HEK293T (cell line): ENCODE results near the gene APBA1.

Experiments used
- CTCF ChIA-PET: fragments of 350-600 bp; formaldehyde crosslinking; extraction: SDS; loops from one replicate; lab custom pipeline; 2021; ENCODE audit warnings: antibody characterized with exemption, inconsistent platforms; lab: Yijun Ruan, JAX
- POLR2A ChIA-PET: fragments of 350-600 bp; formaldehyde crosslinking; extraction: SDS; loops from one replicate; lab custom pipeline; 2020; ENCODE audit warnings: antibody characterized with exemption, inconsistent platforms; lab: Yijun Ruan, JAX
- DNase-seq: peaks from one replicate; pipeline ENCODE4 v3.0.0; 2012; ENCODE audit warnings: mixed read lengths; ENCODE audit errors: extremely low spot score
- ARNT ChIP-seq: fragments of 450-650 bp; IDR thresholded peaks from 2 replicates; pipeline ENCODE4 v1.6.1; 2017; ENCODE audit warnings: mild to moderate bottlenecking
- BHLHE40 ChIP-seq: fragments of 450-650 bp; IDR thresholded peaks from 2 replicates; pipeline ENCODE4 v1.6.1; 2016; ENCODE audit warnings: mild to moderate bottlenecking, moderate library complexity, borderline replicate concordance
- CTBP1 ChIP-seq: fragments of 450-650 bp; IDR thresholded peaks from 2 replicates; pipeline ENCODE4 v1.6.1; 2016; ENCODE audit warnings: borderline replicate concordance
- ELF4 ChIP-seq: fragments of 450-650 bp; IDR thresholded peaks from 2 replicates; pipeline ENCODE4 v1.6.1; 2017; ENCODE audit warnings: antibody characterized with exemption
- FOXA1 ChIP-seq: fragments of 450-650 bp; IDR thresholded peaks from 2 replicates; pipeline ENCODE4 v1.6.1; 2016; ENCODE audit warnings: mild to moderate bottlenecking
- FOXK2 ChIP-seq: fragments of 450-650 bp; IDR thresholded peaks from 2 replicates; pipeline ENCODE4 v1.6.1; 2016; ENCODE audit warnings: mild to moderate bottlenecking
- FOXM1 ChIP-seq: fragments of 450-650 bp; IDR thresholded peaks from 2 replicates; pipeline ENCODE4 v1.6.1; 2017; ENCODE audit warnings: mild to moderate bottlenecking, borderline replicate concordance
- HDGF ChIP-seq: fragments of 450-650 bp; IDR thresholded peaks from 2 replicates; pipeline ENCODE4 v1.6.1; 2017; ENCODE audit warnings: antibody characterized with exemption, borderline replicate concordance
- L3MBTL2 ChIP-seq: fragments of 450-650 bp; conservative IDR thresholded peaks from 2 replicates; pipeline ENCODE4 v1.6.1; 2016; ENCODE audit warnings: mild to moderate bottlenecking
- LEF1 ChIP-seq: fragments of 450-650 bp; IDR thresholded peaks from 2 replicates; pipeline ENCODE4 v1.6.1; 2017; ENCODE audit warnings: mild to moderate bottlenecking, borderline replicate concordance
- NFRKB ChIP-seq: fragments of 450-650 bp; IDR thresholded peaks from 2 replicates; pipeline ENCODE4 v1.6.1; 2016; ENCODE audit warnings: mild to moderate bottlenecking, moderate library complexity
- SP1 ChIP-seq: fragments of 450-650 bp; IDR thresholded peaks from 2 replicates; pipeline ENCODE4 v1.6.1; 2017
- SUZ12 ChIP-seq: fragments of 450-650 bp; IDR thresholded peaks from 2 replicates; pipeline ENCODE4 v1.6.1; 2016; ENCODE audit warnings: mild to moderate bottlenecking
- TARDBP ChIP-seq: fragments of 450-650 bp; IDR thresholded peaks from 2 replicates; pipeline ENCODE4 v1.6.1; 2016
- ZNF384 ChIP-seq: fragments of 450-650 bp; IDR thresholded peaks from 2 replicates; pipeline ENCODE4 v1.6.1; 2016
- TF ChIP-seq, protein P1 (sequence below): fragments of 450-650 bp; IDR thresholded peaks from 2 replicates; pipeline ENCODE4 v1.6.1; 2016

The APBA1 gene

DNA sequence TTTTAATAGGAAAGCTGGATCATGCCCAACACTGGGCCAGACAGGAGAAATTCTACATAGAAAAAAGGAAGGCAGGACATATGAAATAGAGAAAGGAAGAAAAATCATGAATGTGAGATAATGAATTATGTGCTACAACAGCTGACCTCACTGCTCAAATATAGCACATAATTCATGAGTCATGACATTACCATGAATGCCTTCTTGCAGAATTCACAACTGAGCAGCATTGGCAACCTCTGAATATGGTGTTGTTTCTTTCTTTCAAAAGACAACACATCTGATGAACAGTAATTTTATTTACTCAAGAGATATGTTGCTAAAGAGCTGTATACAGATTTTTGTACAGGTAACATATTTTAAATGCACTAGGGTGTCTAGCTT is 34.4 kb downstream of the APBA1 start:
- TF ChIP-seq ELF4 (no peak), FOXM1 (no peak), ZNF384 (no peak), LEF1 (no peak), TARDBP (no peak), BHLHE40 (no peak), ARNT (no peak), FOXA1 (no peak), SUZ12 (no peak), SP1 (no peak), L3MBTL2 (no peak), FOXK2 (no peak), CTBP1 (no peak), NFRKB (no peak), HDGF (no peak)
- TF ChIP-seq, protein P1, sequence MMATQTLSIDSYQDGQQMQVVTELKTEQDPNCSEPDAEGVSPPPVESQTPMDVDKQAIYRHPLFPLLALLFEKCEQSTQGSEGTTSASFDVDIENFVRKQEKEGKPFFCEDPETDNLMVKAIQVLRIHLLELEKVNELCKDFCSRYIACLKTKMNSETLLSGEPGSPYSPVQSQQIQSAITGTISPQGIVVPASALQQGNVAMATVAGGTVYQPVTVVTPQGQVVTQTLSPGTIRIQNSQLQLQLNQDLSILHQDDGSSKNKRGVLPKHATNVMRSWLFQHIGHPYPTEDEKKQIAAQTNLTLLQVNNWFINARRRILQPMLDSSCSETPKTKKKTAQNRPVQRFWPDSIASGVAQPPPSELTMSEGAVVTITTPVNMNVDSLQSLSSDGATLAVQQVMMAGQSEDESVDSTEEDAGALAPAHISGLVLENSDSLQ = no peak
- ChIA-PET POLR2A (no interaction called here), CTCF (no interaction called here)
- DNase-seq = no peak

DNA sequence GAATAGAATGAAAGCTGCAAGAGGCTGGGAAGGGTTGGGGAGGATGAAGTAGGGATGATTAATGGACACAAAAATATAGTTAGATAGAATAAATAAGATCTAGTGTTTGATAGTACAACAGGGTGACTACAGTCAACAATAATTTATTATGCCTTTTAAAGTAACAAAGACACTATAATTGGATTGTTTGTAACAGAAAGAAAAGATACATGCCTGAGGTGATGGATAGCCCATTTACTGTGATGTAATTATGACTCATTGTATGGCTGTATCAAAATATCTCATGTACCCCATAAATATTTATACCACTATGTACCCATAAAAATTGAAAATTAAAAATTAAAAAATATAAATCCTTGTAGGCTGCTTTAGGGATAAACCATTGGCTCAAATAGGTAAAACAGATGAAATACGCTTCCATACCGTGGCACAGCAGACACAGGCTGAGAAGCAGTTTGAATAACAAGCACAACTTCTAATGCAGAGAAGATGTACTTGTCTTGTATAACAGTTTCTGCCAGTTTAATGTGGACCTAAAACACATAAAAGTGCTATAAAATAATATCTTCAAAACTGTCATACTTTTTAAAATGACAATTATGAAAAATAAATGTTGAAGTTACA is 34.9 kb downstream of the APBA1 start:
- CTCF ChIA-PET = no interaction called here

GRCh38 chr9:69633716-69634115 is 38.5 kb downstream of the APBA1 start:
- TF ChIP-seq FOXA1 (no peak), SUZ12 (no peak), TARDBP (no peak), ELF4 (no peak), L3MBTL2 (no peak), FOXM1 (no peak), LEF1 (no peak), NFRKB (no peak), FOXK2 (no peak), BHLHE40 (no peak), SP1 (no peak)
- TF ChIP-seq, protein P1 = no peak
- ChIA-PET CTCF (no interaction called here), POLR2A (no interaction called here)
- no peak for DNase-seq

More for the DNA sequence above, 34.9 kb downstream of the APBA1 start:
- TF ChIP-seq NFRKB (no peak), SUZ12 (no peak), TARDBP (no peak), HDGF (no peak), BHLHE40 (no peak), L3MBTL2 (no peak), CTBP1 (no peak), FOXM1 (no peak), ARNT (no peak), ELF4 (no peak), SP1 (no peak), FOXA1 (no peak), FOXK2 (no peak), ZNF384 (no peak), LEF1 (no peak)
- TF ChIP-seq, protein P1 = no peak
- no peak for DNase-seq
- POLR2A ChIA-PET = no interaction called here

DNA sequence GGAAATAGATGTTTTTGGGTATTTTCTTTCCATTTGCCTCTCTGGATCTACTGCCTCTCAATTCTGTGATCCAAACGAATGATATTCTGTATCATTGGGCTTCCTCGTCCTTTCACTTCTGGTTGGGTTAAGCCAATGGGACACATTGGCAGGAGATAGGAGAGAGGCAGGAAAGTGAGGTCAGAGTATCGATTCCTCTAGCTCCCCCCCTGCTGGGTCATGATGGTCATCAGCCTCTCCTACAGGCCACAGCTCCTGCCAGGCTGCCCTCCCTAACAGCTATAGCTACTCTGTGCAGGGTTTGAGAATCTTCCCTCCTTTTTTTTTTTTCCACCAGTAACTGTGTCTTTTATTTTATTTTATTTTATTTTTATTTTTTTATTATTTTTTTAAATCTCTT is 39.4 kb downstream of the APBA1 start:
- ChIA-PET CTCF (no interaction called here), POLR2A (no interaction called here)
- DNase-seq = no peak
- TF ChIP-seq FOXA1 (no peak), CTBP1 (no peak), FOXK2 (no peak), TARDBP (no peak), NFRKB (no peak), SP1 (no peak)

GRCh38 chr9:69627281-69627680 is 44.9 kb downstream of the APBA1 start:
- TF ChIP-seq LEF1 = no peak
- TF ChIP-seq, protein P1 = no peak
- no peak for TF ChIP-seq ZNF384
- no peak for TF ChIP-seq TARDBP
- TF ChIP-seq HDGF = no peak
- TF ChIP-seq FOXA1 = no peak
- TF ChIP-seq ARNT = no peak
- no peak for DNase-seq
- ChIA-PET POLR2A (no interaction called here), CTCF (no interaction called here)

GRCh38 chr9:69623276-69623675 is 48.9 kb downstream of the APBA1 start:
- ChIA-PET POLR2A (no interaction called here), CTCF (no interaction called here)
- no peak for TF ChIP-seq BHLHE40
- TF ChIP-seq SUZ12 = no peak
- no peak for TF ChIP-seq FOXA1
- TF ChIP-seq ELF4 = no peak
- no peak for TF ChIP-seq TARDBP
- TF ChIP-seq SP1 = no peak
- TF ChIP-seq ZNF384 = no peak
- no peak for TF ChIP-seq CTBP1
- no peak for TF ChIP-seq FOXK2
- no peak for TF ChIP-seq HDGF
- no peak for TF ChIP-seq NFRKB
- no peak for DNase-seq
